ENCODE results near the gene METTL1. TPM values are rescaled to one million over a fixed set of nuclear protein-coding genes. Genes with fewer than 3 reads are reported as not detected.

The METTL1 gene
- total RNA-seq, 1 experiment from 2014 or later: 37.8 TPM

DNA sequence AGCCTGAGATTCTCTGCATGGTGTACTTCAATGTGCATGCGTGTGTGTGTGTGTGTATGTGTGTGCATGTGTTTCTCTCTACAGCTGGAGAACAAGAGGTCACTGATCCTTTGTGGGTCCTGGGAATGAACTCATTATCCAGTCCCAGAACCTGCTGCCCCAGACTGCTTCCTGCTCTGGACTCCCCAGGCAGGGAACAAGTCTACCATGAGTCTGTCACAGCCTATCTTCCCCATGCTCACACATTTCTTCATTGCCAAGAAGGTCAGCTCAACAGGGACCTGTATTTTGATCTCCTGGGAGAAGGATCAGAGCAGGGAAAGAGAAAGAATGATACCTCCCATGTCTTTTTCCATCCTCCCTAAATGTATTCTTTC lies 30.5 kb downstream of the METTL1 start:
- no peak for DNase-seq
- POLR2A ChIA-PET: no interaction called here
- Mint-ChIP-seq H3K4me1 (ENCODE audit: low read depth, unreplicated experiment) (peaks cover 24% of the 10 kb centered on the region), H3K27me3 (ENCODE audit: insufficient read depth, unreplicated experiment) (peaks cover 20% of the 10 kb centered on the region), H3K9me3 (ENCODE audit: unreplicated experiment) (no peaks in the 10 kb centered on the region), H3K27ac (ENCODE audit: unreplicated experiment) (no peak overlapping the region), H3K36me3 (ENCODE audit: insufficient read depth, unreplicated experiment) (peaks cover 25% of the 10 kb centered on the region), H3K4me3 (ENCODE audit: unreplicated experiment) (no peak overlapping the region)
- intact Hi-C loops (cut with micrococcal nuclease; ENCODE audit: unreplicated experiment): no loop called here
- Histone ChIP-seq H3K36me3 (ENCODE audit: control insufficient read depth, insufficient read depth, low read length) (no peaks in the 10 kb centered on the region), H3K27me3 (replicated peaks; ENCODE audit: control insufficient read depth, insufficient read depth, low read length) (peaks cover 4% of the 10 kb centered on the region), H3K4me1 (peaks cover 21% of the 10 kb centered on the region), H3K4me3 (ENCODE audit: low read depth, low read length) (no peak overlapping the region), H3K9me3 (no peaks in the 10 kb centered on the region)
- TF ChIP-seq, protein P1, sequence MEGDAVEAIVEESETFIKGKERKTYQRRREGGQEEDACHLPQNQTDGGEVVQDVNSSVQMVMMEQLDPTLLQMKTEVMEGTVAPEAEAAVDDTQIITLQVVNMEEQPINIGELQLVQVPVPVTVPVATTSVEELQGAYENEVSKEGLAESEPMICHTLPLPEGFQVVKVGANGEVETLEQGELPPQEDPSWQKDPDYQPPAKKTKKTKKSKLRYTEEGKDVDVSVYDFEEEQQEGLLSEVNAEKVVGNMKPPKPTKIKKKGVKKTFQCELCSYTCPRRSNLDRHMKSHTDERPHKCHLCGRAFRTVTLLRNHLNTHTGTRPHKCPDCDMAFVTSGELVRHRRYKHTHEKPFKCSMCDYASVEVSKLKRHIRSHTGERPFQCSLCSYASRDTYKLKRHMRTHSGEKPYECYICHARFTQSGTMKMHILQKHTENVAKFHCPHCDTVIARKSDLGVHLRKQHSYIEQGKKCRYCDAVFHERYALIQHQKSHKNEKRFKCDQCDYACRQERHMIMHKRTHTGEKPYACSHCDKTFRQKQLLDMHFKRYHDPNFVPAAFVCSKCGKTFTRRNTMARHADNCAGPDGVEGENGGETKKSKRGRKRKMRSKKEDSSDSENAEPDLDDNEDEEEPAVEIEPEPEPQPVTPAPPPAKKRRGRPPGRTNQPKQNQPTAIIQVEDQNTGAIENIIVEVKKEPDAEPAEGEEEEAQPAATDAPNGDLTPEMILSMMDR (IDR thresholded peaks at IDR 0.05; ENCODE audit: insufficient read depth in 1 of 2, low read depth in 1 of 2, low read length in 1 of 2, severe bottlenecking in 1 of 2, unreplicated experiment in 1 of 2): no peak
- BruUV-seq (replicated peaks): no TSS peak
- CTCF ChIA-PET: interaction anchor here (0.8 to 1.4 kb wide), 2 partner anchors 15 to 158 kb away, joined by 3 to 4 read pairs; no protein-coding TSS in a partner anchor

DNA sequence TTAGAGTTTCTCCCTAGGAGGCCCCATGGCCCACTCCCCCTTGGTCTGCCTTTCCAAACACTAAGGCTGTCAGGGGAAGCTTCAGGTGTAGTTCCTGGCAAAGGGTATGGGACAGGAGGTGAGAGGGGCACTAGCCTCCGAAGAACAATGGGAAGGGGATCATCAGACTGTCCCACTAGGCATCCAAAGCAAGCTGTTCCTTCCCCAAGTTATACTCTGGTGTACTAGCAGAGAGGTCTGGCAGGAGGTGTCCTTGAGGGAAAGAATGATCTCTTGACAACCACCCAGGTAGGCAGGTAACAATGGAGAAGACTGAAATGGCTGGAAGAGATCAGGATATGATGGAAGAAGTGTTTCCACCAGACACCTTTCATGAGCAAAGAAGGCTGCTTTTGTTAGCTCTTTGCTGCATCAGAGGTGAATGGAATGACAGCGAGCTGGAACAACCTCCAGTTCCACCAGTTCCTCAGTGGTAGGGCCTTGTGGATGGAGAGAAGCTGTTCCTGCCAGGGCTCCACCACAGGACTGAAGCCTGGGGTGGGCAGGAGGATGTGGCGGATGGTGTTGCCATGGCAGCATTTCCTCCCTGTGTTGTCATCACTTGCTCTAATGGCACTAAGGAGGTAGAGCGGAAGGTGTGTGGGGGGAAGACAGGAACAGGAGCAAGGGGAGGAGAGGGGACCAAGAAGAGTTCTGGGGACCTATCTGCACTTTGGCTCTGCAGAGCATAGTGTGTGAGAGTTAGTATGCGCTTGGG lies 31.1 kb downstream of the METTL1 start:
- TF ChIP-seq, protein P1 (IDR thresholded peaks at IDR 0.05; ENCODE audit: insufficient read depth in 1 of 2, low read depth in 1 of 2, low read length in 1 of 2, severe bottlenecking in 1 of 2, unreplicated experiment in 1 of 2): no peak
- ChIA-PET CTCF (no interaction called here), POLR2A (no interaction called here)
- Histone ChIP-seq H3K9me3 (no peaks in the 10 kb centered on the region), H3K4me1 (peaks cover 16% of the 10 kb centered on the region), H3K36me3 (ENCODE audit: control insufficient read depth, insufficient read depth, low read length) (no peaks in the 10 kb centered on the region), H3K27me3 (replicated peaks; ENCODE audit: control insufficient read depth, insufficient read depth, low read length) (peaks cover 4% of the 10 kb centered on the region), H3K4me3 (ENCODE audit: low read depth, low read length) (no peak overlapping the region)
- Mint-ChIP-seq H3K4me1 (ENCODE audit: low read depth, unreplicated experiment) (peaks cover 21% of the 10 kb centered on the region), H3K36me3 (ENCODE audit: insufficient read depth, unreplicated experiment) (peaks cover 19% of the 10 kb centered on the region), H3K27ac (ENCODE audit: unreplicated experiment) (no peak overlapping the region), H3K4me3 (ENCODE audit: unreplicated experiment) (no peak overlapping the region), H3K9me3 (ENCODE audit: unreplicated experiment) (no peaks in the 10 kb centered on the region), H3K27me3 (ENCODE audit: insufficient read depth, unreplicated experiment) (peaks cover 22% of the 10 kb centered on the region)
- intact Hi-C loops (cut with micrococcal nuclease; ENCODE audit: unreplicated experiment): no loop called here
- no TSS peak for BruUV-seq (replicated peaks)
- DNase-seq: no peak

DNA sequence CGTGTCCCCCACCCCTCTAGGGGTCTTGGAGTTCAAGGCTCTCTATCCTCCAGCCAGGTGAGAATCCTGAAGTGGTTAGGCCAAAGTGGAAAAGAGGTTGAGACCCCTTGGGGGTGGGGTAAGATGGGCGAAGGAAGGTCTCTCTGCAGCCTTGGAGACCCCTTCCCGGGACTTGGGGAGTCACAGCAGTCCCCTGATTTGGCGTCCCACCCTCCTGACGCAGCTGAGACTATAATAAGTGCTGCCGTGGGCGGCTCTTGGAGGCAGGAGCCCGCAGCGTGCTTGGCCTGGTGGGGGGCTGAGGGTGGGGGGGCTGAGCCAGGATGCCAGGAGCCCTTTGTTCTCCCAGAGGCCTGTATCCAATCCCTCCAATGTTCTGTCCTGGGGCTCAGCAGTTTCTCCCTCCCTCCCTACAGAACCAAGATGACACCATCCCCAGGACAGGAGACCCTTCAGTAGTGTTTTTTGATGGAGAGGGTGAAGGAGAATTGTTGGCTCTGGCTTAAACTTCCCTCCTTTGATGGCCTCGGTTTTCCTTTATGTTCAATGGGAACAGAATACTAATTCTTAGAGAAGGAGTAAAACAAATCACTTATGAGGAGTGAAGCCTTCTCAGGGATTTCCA lies 31.9 kb downstream of the METTL1 start:
- Mint-ChIP-seq H3K4me1 (ENCODE audit: low read depth, unreplicated experiment) (peaks cover 20% of the 10 kb centered on the region), H3K36me3 (ENCODE audit: insufficient read depth, unreplicated experiment) (peaks cover 11% of the 10 kb centered on the region), H3K27ac (ENCODE audit: unreplicated experiment) (no peak overlapping the region), H3K27me3 (ENCODE audit: insufficient read depth, unreplicated experiment) (peaks cover 24% of the 10 kb centered on the region), H3K9me3 (ENCODE audit: unreplicated experiment) (no peaks in the 10 kb centered on the region), H3K4me3 (ENCODE audit: unreplicated experiment) (no peak overlapping the region)
- H3K4me3 ChIP-seq (ENCODE audit: low read depth, low read length): no peak overlapping the region
- peaks cover 12% of the 10 kb centered on the region for H3K4me1 ChIP-seq
- BruUV-seq (replicated peaks): no TSS peak
- CTCF ChIA-PET: no interaction called here
- H3K36me3 ChIP-seq (ENCODE audit: control insufficient read depth, insufficient read depth, low read length): no peaks in the 10 kb centered on the region
- H3K9me3 ChIP-seq: no peaks in the 10 kb centered on the region
- H3K27me3 ChIP-seq (replicated peaks; ENCODE audit: control insufficient read depth, insufficient read depth, low read length): peaks cover 4% of the 10 kb centered on the region
- TF ChIP-seq, protein P1 (IDR thresholded peaks at IDR 0.05; ENCODE audit: insufficient read depth in 1 of 2, low read depth in 1 of 2, low read length in 1 of 2, severe bottlenecking in 1 of 2, unreplicated experiment in 1 of 2): no peak
- no peak for DNase-seq
- intact Hi-C loops (cut with micrococcal nuclease; ENCODE audit: unreplicated experiment): loop anchor here (5.0 kb wide), 2 partner anchors 48 to 283 kb away; partner anchors contain the start of genes GLI1, INHBE and OS9
- POLR2A ChIA-PET: no interaction called here

Measured in Caco-2 (cell line).